Measurements from ENCODE around the gene TM9SF1. TPM values are rescaled to one million over a fixed set of nuclear protein-coding genes. Genes with fewer than 3 reads are reported as not detected.
A peak's percentile ranks its signal among the peaks of the same experiment; 100 is the strongest.

TM9SF1 gene
- total and polyA plus RNA-seq, 2 of the 13 experiments (the other 11 are each of a cell fraction or from before 2014, with no cell fraction given) = 83.2 to 110 TPM

GRCh38 chr14:24215495-24216344 is 20.5 kb upstream of the TM9SF1 start, which contains the start of gene MDP1 (continued):
- TF ChIP-seq FOXK2 (IDR thresholded peaks at IDR 0.05) (peak; percentile 47; the same call in 1 of the 2 replicates), NCOR1 (IDR thresholded peaks at IDR 0.05; ENCODE audit: borderline replicate concordance, low read length) (no peak), YEATS4 (CRISPR knock-in tag; IDR thresholded peaks at IDR 0.05; ENCODE audit: borderline replicate concordance) (peak; percentile 100), CHD4 (IDR thresholded peaks at IDR 0.05; ENCODE audit: borderline replicate concordance, low read length) (no peak; the same call in 1 of the 2 replicates), EP300 (IDR thresholded peaks at IDR 0.05; ENCODE audit: low read depth in 2 of 2, low read length in 2 of 2) (peak in 1 of 2 experiments; percentile 74; a peak in 3 of 4 replicates), EP300 (CRISPR knock-in tag; IDR thresholded peaks at IDR 0.05; ENCODE audit: borderline replicate concordance) (peak; percentile 71), NAIF1 (CRISPR knock-in tag; IDR thresholded peaks at IDR 0.05; ENCODE audit: borderline replicate concordance) (peak; percentile 94), ARID5B (CRISPR knock-in tag; IDR thresholded peaks at IDR 0.05) (peak; percentile 94), ZFX (CRISPR knock-in tag; IDR thresholded peaks at IDR 0.05; ENCODE audit: low read depth) (peak; percentile 98), SP2 (CRISPR knock-in tag; IDR thresholded peaks at IDR 0.05) (no peak), ZNF780A (CRISPR knock-in tag; IDR thresholded peaks at IDR 0.05) (peak; percentile 95; the same call in 1 of the 2 replicates), ZSCAN9 (CRISPR knock-in tag; IDR thresholded peaks at IDR 0.05; ENCODE audit: borderline replicate concordance) (peak; percentile 97), AKNA (CRISPR knock-in tag; IDR thresholded peaks at IDR 0.05; ENCODE audit: borderline replicate concordance) (no peak), GATAD1 (CRISPR knock-in tag; IDR thresholded peaks at IDR 0.05) (peak; percentile 97), SALL2 (CRISPR knock-in tag; IDR thresholded peaks at IDR 0.05) (peak; percentile 99), KDM2A (CRISPR knock-in tag; IDR thresholded peaks at IDR 0.05; ENCODE audit: borderline replicate concordance, low read depth) (peak; percentile 100), PHF20 (CRISPR knock-in tag; IDR thresholded peaks at IDR 0.05) (no peak), TGIF2 (CRISPR knock-in tag; IDR thresholded peaks at IDR 0.05) (peak; percentile 69; the same call in 1 of the 2 replicates), ZNF841 (CRISPR knock-in tag; IDR thresholded peaks at IDR 0.05; ENCODE audit: borderline replicate concordance) (no peak; the same call in 1 of the 2 replicates), JUND (CRISPR knock-in tag; IDR thresholded peaks at IDR 0.05) (peak; percentile 93), KLF11 (CRISPR knock-in tag; IDR thresholded peaks at IDR 0.05) (peak; percentile 96; the same call in 1 of the 2 replicates)
